ENCODE results near the gene ST6GALNAC5.
A peak's percentile ranks its signal among the peaks of the same experiment; 100 is the strongest.
"Not testable (repeated sequence)": the region's sequence is repeated elsewhere in the genome, so short reads cannot be mapped to it uniquely, and the experiment has no call there.

The ST6GALNAC5 gene

GRCh38 chr1:76868154-76868882 is 1.0 kb downstream of the ST6GALNAC5 start:
- no peak for DNase-seq (ENCODE audit: low read depth in 2 of 2)

- DNase-seq (ENCODE audit: low read depth in 2 of 2): no peak
These were observed 1.6 kb downstream of the ST6GALNAC5 start for GRCh38 chr1:76868916-76869315.

- no peak for DNase-seq (ENCODE audit: low read depth in 2 of 2)
These were observed 2.8 kb downstream of the ST6GALNAC5 start for GRCh38 chr1:76870037-76870436.

GRCh38 chr1:76871355-76871974 is 4.2 kb downstream of the ST6GALNAC5 start:
- no peak for DNase-seq (ENCODE audit: low read depth in 2 of 2)

GRCh38 chr1:76872944-76873343 is 5.7 kb downstream of the ST6GALNAC5 start:
- no peak for DNase-seq (ENCODE audit: low read depth in 2 of 2)

GRCh38 chr1:76876655-76877395 is 9.5 kb downstream of the ST6GALNAC5 start:
- DNase-seq (ENCODE audit: low read depth in 2 of 2): no peak

- DNase-seq (ENCODE audit: low read depth in 2 of 2): not testable (repeated sequence)
These were observed 11.7 kb downstream of the ST6GALNAC5 start for GRCh38 chr1:76879014-76879413.

- no peak for DNase-seq (ENCODE audit: low read depth in 2 of 2)
These were observed 14.5 kb downstream of the ST6GALNAC5 start for GRCh38 chr1:76881762-76882161.

GRCh38 chr1:76891931-76892622 is 24.8 kb downstream of the ST6GALNAC5 start:
- DNase-seq (ENCODE audit: low read depth in 2 of 2): no peak

- no peak for DNase-seq (ENCODE audit: low read depth in 2 of 2)
These were observed 25.4 kb downstream of the ST6GALNAC5 start for GRCh38 chr1:76892675-76893074.

GRCh38 chr1:76901158-76901767 is 34.0 kb downstream of the ST6GALNAC5 start:
- peak in 1 of 2 donors; percentile 2 for DNase-seq (ENCODE audit: low read depth in 2 of 2)

- DNase-seq (ENCODE audit: low read depth in 2 of 2): no peak
These were observed 38.8 kb downstream of the ST6GALNAC5 start for GRCh38 chr1:76905876-76906595.

- DNase-seq (ENCODE audit: low read depth in 2 of 2): no peak
These were observed 42.0 kb downstream of the ST6GALNAC5 start for GRCh38 chr1:76909311-76909710.

- DNase-seq (ENCODE audit: low read depth in 2 of 2): no peak
These were observed 51.8 kb downstream of the ST6GALNAC5 start for GRCh38 chr1:76919085-76919484.

GRCh38 chr1:76921590-76921989 is 54.3 kb downstream of the ST6GALNAC5 start:
- DNase-seq (ENCODE audit: low read depth in 2 of 2): no peak

- no peak for DNase-seq (ENCODE audit: low read depth in 2 of 2)
These were observed 58.5 kb downstream of the ST6GALNAC5 start for GRCh38 chr1:76925825-76926224.

- DNase-seq (ENCODE audit: low read depth in 2 of 2): no peak
These were observed 61.2 kb downstream of the ST6GALNAC5 start for GRCh38 chr1:76928522-76928921.

- no peak for DNase-seq (ENCODE audit: low read depth in 2 of 2)
These were observed 61.9 kb downstream of the ST6GALNAC5 start for GRCh38 chr1:76929136-76929535.

- DNase-seq (ENCODE audit: low read depth in 2 of 2): no peak
These were observed 66.9 kb downstream of the ST6GALNAC5 start for GRCh38 chr1:76933847-76934815.

GRCh38 chr1:76938304-76938703 is 71.0 kb downstream of the ST6GALNAC5 start:
- no peak for DNase-seq (ENCODE audit: low read depth in 2 of 2)

Data from stimulated activated CD4-positive, alpha-beta T cell treated with anti-CD3 and anti-CD28 coated beads, Interleukin-1b, Interleukin-23, amount 100 ng/mL, for 1 hour (primary cell).